ENCODE data around the gene RGP1.
A peak's percentile ranks its signal among the peaks of the same experiment; 100 is the strongest.

Gene RGP1

DNA sequence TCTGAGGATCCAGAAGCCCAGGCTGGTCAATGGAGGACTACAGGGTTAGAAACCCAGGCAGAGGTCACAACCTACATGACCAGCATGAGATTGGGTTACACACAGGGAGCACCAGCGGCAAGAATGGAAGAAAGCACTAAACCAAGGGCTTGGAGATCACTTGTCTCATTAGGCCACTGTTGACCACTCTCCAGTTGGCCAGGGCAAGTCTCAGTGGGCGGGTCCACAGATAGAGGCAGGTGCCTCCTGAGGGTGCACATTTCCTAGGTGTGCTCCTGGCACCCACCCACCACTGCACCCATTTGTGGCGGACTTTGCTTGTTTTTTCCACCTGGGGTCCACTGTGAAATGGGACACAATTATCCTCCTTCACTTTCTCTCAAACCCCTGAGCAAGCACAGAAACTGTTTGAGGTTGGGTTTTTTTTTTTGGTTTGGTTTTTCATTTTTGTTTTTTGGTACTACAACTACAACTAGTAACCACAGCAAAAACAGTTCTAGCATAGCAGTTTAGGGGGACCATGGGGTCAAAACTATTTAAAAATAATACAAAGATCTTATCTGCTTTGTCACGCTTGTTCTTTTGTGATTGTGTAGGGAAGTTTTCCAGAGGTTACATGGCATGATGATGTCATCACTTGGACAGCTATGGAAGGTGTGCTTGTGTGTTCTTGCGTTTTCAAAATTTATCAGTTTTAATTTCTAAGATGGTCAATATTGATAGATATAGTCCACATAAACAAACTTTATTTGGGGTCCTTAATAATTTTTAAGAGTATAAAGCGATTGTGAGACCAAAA lies 48.4 kb downstream of the RGP1 start:
- Histone ChIP-seq H2BK15ac (replicated peaks; ENCODE audit: low read depth) (no peak overlapping the region), H3K18ac (ENCODE audit: low read length) (no peak overlapping the region), H3K9ac (ENCODE audit: low read length) (no peak overlapping the region), H3K4me1 (ENCODE audit: control insufficient read depth, low read depth, low read length) (peaks cover 6% of the 10 kb centered on the region), H3K56ac (ENCODE audit: low read length) (no peak overlapping the region), H4K8ac (ENCODE audit: low read depth, low read length) (no peak overlapping the region), H3K4me3 (ENCODE audit: low read length) (no peak overlapping the region), H3K36me3 (ENCODE audit: control insufficient read depth, insufficient read depth, low read length) (no peaks in the 10 kb centered on the region), H2BK120ac (ENCODE audit: low read depth, low read length) (no peak overlapping the region), H2BK5ac (ENCODE audit: low read length) (no peak overlapping the region), H3K79me1 (ENCODE audit: low read length) (peaks cover 6% of the 10 kb centered on the region), H4K5ac (ENCODE audit: low read length) (no peak overlapping the region), H3K27ac (ENCODE audit: low read depth, low read length) (no peak overlapping the region), H3K4ac (ENCODE audit: low read depth, low read length) (no peak overlapping the region), H2AK5ac (ENCODE audit: low read length) (no peak overlapping the region), H3K23ac (ENCODE audit: low read length) (no peak overlapping the region), H3K4me2 (ENCODE audit: low read length) (no peak overlapping the region), H3K79me2 (ENCODE audit: control insufficient read depth, insufficient read depth, low read length) (peaks cover 3% of the 10 kb centered on the region), H3K27me3 (ENCODE audit: insufficient read depth, low read length, poor library complexity) (no peaks in the 10 kb centered on the region)
- no peak for DNase-seq
- WGBS (ENCODE audit: extremely low coverage, insufficient coverage, low lambda C conversion rate), result no CpG with 5 or more reads among the region's 6 CpGs

DNA sequence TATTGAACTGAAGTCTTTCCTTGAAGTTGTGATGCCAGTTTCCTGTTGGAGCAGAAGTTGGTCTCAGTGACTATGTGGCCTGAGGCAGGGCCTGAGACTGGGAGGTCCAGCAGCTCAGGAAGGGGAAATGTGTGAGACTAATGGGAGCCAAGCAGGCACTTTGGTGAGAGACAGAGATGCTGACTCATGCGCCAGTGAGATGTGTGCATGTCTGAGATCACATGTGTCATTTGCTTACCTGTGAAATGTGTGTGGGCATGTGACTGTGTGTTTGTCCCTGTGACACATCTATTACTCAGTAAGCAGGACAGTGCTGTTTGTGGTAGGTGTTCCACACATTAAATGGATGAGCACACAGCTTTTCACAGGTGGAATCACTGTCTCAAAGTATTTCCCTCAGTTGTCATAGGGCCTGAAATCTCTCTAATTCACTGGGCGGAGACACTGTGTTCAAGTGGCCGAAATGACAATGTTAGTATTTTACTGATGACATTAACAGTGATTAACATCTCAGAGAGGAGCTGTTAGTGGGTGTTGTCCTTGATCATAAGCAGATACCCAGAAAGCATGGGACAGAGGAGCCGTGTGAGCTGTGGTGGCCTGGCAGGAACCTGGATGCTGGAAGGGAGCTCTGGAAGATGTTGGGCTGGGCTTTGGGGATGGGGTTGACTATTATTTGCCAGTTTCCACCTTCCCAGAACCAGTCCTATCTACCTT lies 49.7 kb downstream of the RGP1 start:
- no peak overlapping the region for H3K4me3 ChIP-seq (ENCODE audit: low read length)
- peak overlapping the region; percentile 35 for H3K56ac ChIP-seq (ENCODE audit: low read length)
- no peak overlapping the region for H2BK15ac ChIP-seq (replicated peaks; ENCODE audit: low read depth)
- no peak overlapping the region for H3K18ac ChIP-seq (ENCODE audit: low read length)
- no peak overlapping the region for H3K4me2 ChIP-seq (ENCODE audit: low read length)
- no peak overlapping the region for H3K9ac ChIP-seq (ENCODE audit: low read length)
- peaks cover 5% of the 10 kb centered on the region for H3K79me1 ChIP-seq (ENCODE audit: low read length)
- no peak overlapping the region for H4K8ac ChIP-seq (ENCODE audit: low read depth, low read length)
- WGBS (ENCODE audit: extremely low coverage, insufficient coverage, low lambda C conversion rate), result no CpG with 5 or more reads among the region's 4 CpGs
- H3K23ac ChIP-seq (ENCODE audit: low read length), result no peak overlapping the region
- no peak overlapping the region for H3K27ac ChIP-seq (ENCODE audit: low read depth, low read length)
- DNase-seq, result peak; percentile 92
- no peaks in the 10 kb centered on the region for H3K79me2 ChIP-seq (ENCODE audit: control insufficient read depth, insufficient read depth, low read length)
- no peak overlapping the region for H4K5ac ChIP-seq (ENCODE audit: low read length)
- no peak overlapping the region for H2BK120ac ChIP-seq (ENCODE audit: low read depth, low read length)
- no peaks in the 10 kb centered on the region for H3K36me3 ChIP-seq (ENCODE audit: control insufficient read depth, insufficient read depth, low read length)
- H3K4ac ChIP-seq (ENCODE audit: low read depth, low read length), result no peak overlapping the region
- H2AK5ac ChIP-seq (ENCODE audit: low read length), result no peak overlapping the region
- H3K27me3 ChIP-seq (ENCODE audit: insufficient read depth, low read length, poor library complexity), result no peaks in the 10 kb centered on the region
- peaks cover 6% of the 10 kb centered on the region for H3K4me1 ChIP-seq (ENCODE audit: control insufficient read depth, low read depth, low read length)
- H2BK5ac ChIP-seq (ENCODE audit: low read length), result no peak overlapping the region

DNA sequence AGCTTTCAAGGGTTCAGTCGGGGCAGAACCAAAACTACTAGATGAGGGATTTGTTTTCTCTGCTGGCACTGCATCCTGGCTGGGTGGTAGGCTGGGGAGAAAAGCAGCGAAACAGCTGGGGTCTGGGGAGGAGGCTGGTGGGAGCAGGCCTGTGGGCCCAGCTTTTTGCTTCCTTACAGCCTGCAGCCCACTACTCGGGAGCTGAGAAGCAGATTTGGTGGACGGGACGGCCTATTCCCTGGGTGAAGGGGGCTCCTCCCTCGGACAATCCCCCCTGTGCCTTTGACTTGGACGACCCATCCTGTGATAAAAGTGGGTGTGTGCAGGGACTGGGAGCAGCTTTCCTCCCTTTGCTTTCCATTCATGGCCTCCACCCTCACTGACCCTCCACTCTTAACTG lies 51.4 kb downstream of the RGP1 start:
- H2BK5ac ChIP-seq (ENCODE audit: low read length), result no peak overlapping the region
- no peak overlapping the region for H3K56ac ChIP-seq (ENCODE audit: low read length)
- H3K79me2 ChIP-seq (ENCODE audit: control insufficient read depth, insufficient read depth, low read length), result no peaks in the 10 kb centered on the region
- no peaks in the 10 kb centered on the region for H3K27me3 ChIP-seq (ENCODE audit: insufficient read depth, low read length, poor library complexity)
- H3K36me3 ChIP-seq (ENCODE audit: control insufficient read depth, insufficient read depth, low read length), result no peaks in the 10 kb centered on the region
- no CpG with 5 or more reads among the region's 7 CpGs for WGBS (ENCODE audit: extremely low coverage, insufficient coverage, low lambda C conversion rate)
- H2AK5ac ChIP-seq (ENCODE audit: low read length), result no peak overlapping the region
- H2BK120ac ChIP-seq (ENCODE audit: low read depth, low read length), result no peak overlapping the region
- H3K18ac ChIP-seq (ENCODE audit: low read length), result no peak overlapping the region
- H3K79me1 ChIP-seq (ENCODE audit: low read length), result peaks cover 1% of the 10 kb centered on the region
- no peak overlapping the region for H3K4ac ChIP-seq (ENCODE audit: low read depth, low read length)
- H3K27ac ChIP-seq (ENCODE audit: low read depth, low read length), result no peak overlapping the region
- DNase-seq, result no peak
- H4K8ac ChIP-seq (ENCODE audit: low read depth, low read length), result no peak overlapping the region
- H3K4me3 ChIP-seq (ENCODE audit: low read length), result no peak overlapping the region
- H3K4me2 ChIP-seq (ENCODE audit: low read length), result no peak overlapping the region
- H2BK15ac ChIP-seq (replicated peaks; ENCODE audit: low read depth), result no peak overlapping the region
- no peak overlapping the region for H3K23ac ChIP-seq (ENCODE audit: low read length)
- H4K5ac ChIP-seq (ENCODE audit: low read length), result no peak overlapping the region
- peaks cover 6% of the 10 kb centered on the region for H3K4me1 ChIP-seq (ENCODE audit: control insufficient read depth, low read depth, low read length)
- no peak overlapping the region for H3K9ac ChIP-seq (ENCODE audit: low read length)

DNA sequence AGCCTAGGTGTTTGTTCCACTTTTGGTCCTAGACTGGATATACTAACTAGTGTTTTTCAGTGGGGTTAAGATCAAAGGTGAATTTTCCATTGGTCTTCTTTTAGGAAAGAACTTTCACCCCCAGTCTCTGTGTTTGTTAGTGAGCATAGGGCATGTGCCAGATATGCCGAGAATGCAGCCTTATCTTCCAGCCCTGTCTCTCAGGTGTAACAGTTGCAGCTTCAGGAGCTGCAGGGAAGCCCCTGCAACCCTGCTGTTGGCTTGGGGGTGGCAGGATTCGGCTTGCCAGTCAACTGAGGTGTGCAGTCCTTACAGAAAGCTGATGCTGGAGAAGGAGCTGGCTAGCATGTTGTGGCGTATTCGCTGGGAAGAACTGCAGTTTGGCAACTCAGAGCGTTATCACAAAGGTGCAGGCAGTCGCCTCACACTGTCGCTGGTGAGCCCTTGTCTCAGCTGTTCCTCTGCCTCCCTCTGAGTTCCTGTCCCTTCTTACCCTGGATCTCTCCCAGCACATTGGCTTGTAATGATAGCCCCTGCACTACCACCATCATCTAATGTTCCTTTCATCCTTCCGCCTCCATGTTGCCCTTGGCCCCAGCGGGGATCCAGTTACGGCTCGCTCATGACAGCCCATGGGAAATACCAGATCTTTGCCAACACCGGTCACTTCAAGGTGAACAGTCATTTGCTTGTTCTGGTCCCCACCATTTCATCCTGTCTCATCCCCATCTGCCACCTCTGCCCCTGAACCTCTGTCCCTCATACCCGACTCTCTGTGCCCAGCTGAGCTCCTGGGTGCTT lies 52.4 kb downstream of the RGP1 start:
- H3K56ac ChIP-seq (ENCODE audit: low read length), result no peak overlapping the region
- H3K79me2 ChIP-seq (ENCODE audit: control insufficient read depth, insufficient read depth, low read length), result no peaks in the 10 kb centered on the region
- no peak overlapping the region for H3K4me3 ChIP-seq (ENCODE audit: low read length)
- no peak overlapping the region for H3K27ac ChIP-seq (ENCODE audit: low read depth, low read length)
- no CpG with 5 or more reads among the region's 13 CpGs for WGBS (ENCODE audit: extremely low coverage, insufficient coverage, low lambda C conversion rate)
- H3K36me3 ChIP-seq (ENCODE audit: control insufficient read depth, insufficient read depth, low read length), result no peaks in the 10 kb centered on the region
- H2BK120ac ChIP-seq (ENCODE audit: low read depth, low read length), result no peak overlapping the region
- H3K79me1 ChIP-seq (ENCODE audit: low read length), result peaks cover 1% of the 10 kb centered on the region
- no peak overlapping the region for H4K8ac ChIP-seq (ENCODE audit: low read depth, low read length)
- H2AK5ac ChIP-seq (ENCODE audit: low read length), result no peak overlapping the region
- DNase-seq, result peak; percentile 68
- H2BK5ac ChIP-seq (ENCODE audit: low read length), result no peak overlapping the region
- H3K4ac ChIP-seq (ENCODE audit: low read depth, low read length), result no peak overlapping the region
- H3K4me1 ChIP-seq (ENCODE audit: control insufficient read depth, low read depth, low read length), result peaks cover 4% of the 10 kb centered on the region
- no peak overlapping the region for H4K5ac ChIP-seq (ENCODE audit: low read length)
- no peak overlapping the region for H2BK15ac ChIP-seq (replicated peaks; ENCODE audit: low read depth)
- H3K9ac ChIP-seq (ENCODE audit: low read length), result no peak overlapping the region
- no peak overlapping the region for H3K18ac ChIP-seq (ENCODE audit: low read length)
- H3K23ac ChIP-seq (ENCODE audit: low read length), result no peak overlapping the region
- no peaks in the 10 kb centered on the region for H3K27me3 ChIP-seq (ENCODE audit: insufficient read depth, low read length, poor library complexity)
- no peak overlapping the region for H3K4me2 ChIP-seq (ENCODE audit: low read length)

DNA sequence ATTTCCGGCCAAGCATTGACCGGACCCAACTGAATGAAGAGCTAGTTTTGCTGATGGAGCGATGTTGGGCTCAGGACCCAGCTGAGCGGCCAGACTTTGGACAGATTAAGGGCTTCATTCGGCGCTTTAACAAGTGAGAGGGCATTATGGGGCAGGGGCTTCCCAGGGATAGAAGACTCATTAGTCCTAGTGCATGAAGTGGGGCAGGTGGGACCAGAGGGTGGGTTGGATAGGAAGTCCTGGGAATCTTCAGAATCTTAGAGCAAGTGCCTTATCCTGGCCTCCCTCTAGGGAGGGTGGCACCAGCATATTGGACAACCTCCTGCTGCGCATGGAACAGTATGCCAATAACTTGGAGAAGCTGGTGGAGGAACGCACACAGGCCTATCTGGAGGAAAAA lies 57.0 kb downstream of the RGP1 start:
- H3K4me1 ChIP-seq (ENCODE audit: control insufficient read depth, low read depth, low read length), result no peaks in the 10 kb centered on the region
- H2AK5ac ChIP-seq (ENCODE audit: low read length), result no peak overlapping the region
- no peak overlapping the region for H3K4me3 ChIP-seq (ENCODE audit: low read length)
- no CpG with 5 or more reads among the region's 8 CpGs for WGBS (ENCODE audit: extremely low coverage, insufficient coverage, low lambda C conversion rate)
- no peaks in the 10 kb centered on the region for H3K79me1 ChIP-seq (ENCODE audit: low read length)
- no peak overlapping the region for H2BK120ac ChIP-seq (ENCODE audit: low read depth, low read length)
- H3K23ac ChIP-seq (ENCODE audit: low read length), result no peak overlapping the region
- no peaks in the 10 kb centered on the region for H3K27me3 ChIP-seq (ENCODE audit: insufficient read depth, low read length, poor library complexity)
- H3K9ac ChIP-seq (ENCODE audit: low read length), result no peak overlapping the region
- H4K5ac ChIP-seq (ENCODE audit: low read length), result no peak overlapping the region
- no peak overlapping the region for H2BK5ac ChIP-seq (ENCODE audit: low read length)
- peaks cover 1% of the 10 kb centered on the region for H3K36me3 ChIP-seq (ENCODE audit: control insufficient read depth, insufficient read depth, low read length)
- no peak overlapping the region for H3K4ac ChIP-seq (ENCODE audit: low read depth, low read length)
- DNase-seq, result no peak
- no peak overlapping the region for H3K27ac ChIP-seq (ENCODE audit: low read depth, low read length)
- no peak overlapping the region for H4K8ac ChIP-seq (ENCODE audit: low read depth, low read length)
- H2BK15ac ChIP-seq (replicated peaks; ENCODE audit: low read depth), result no peak overlapping the region
- H3K4me2 ChIP-seq (ENCODE audit: low read length), result no peak overlapping the region
- H3K18ac ChIP-seq (ENCODE audit: low read length), result no peak overlapping the region
- no peak overlapping the region for H3K56ac ChIP-seq (ENCODE audit: low read length)
- H3K79me2 ChIP-seq (ENCODE audit: control insufficient read depth, insufficient read depth, low read length), result no peaks in the 10 kb centered on the region
